GM19035 (cell line): ENCODE results near the gene GOSR1.
"Not testable (repeated sequence)": the region's sequence is repeated elsewhere in the genome, so short reads cannot be mapped to it uniquely, and the experiment has no call there.

Experiments
- ATAC-seq: cut with Tn5 transposase; IDR thresholded peaks from one replicate; pipeline ENCODE4 v1.9.1; 2021; ENCODE audit not compliant: unreplicated experiment

GOSR1 gene

DNA sequence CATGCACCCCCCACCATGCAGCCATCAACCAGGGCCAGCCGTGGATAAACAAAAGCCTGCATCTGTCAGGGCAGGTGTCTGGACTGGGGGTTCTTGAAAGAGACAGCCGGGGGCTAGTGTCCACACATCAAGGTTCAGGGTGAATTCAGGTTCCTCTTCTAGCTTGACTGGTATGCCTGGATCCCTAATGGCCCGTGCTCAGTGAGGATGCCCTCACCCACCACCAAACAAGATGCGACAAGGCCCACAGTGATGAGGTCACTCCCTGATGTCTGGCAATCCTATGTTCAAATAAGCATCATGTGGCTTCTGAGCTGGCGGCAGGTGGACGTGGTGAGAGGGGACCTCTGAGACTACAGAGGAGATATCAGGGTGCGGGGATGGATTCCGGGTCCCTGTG lies 64.6 kb downstream of the GOSR1 start:
- ATAC-seq: no peak

DNA sequence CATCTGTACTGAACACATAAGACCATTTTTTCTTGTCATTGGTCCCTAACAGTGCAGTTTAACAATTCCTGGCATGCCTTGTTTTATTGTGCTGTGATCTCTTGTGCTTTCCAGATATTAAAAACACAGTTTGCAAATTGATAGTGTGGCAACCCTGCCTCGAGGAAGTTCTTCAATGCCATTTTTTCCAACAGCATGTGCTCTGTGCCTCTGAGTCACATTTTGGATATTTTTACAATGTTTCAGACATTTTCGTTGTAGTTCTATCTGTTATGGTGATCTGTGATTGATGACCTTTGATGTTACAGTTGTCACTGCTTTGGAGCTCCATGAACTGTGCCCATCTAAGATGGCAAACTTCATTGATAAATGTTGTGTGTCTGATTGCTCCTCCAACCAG lies 66.2 kb downstream of the GOSR1 start:
- ATAC-seq: no peak

DNA sequence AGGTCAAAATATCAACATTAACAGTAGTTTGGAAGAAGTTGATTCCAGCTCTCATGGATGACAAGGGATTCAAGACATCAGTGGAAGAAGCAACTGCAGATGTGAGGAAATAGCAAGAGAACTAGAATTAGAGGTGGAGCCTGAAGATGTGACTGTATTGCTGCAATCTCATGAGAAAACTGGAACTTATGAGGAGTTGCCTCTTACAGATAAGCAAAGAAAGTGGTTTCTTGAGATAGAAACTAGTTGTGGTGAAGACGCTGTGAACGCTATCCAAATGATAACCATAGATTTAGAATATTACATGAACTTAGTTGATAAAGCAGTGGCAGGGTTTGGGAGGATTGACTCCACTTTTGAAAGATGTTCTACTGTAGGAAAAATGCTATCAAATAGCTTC lies 67.8 kb downstream of the GOSR1 start:
- no peak for ATAC-seq

DNA sequence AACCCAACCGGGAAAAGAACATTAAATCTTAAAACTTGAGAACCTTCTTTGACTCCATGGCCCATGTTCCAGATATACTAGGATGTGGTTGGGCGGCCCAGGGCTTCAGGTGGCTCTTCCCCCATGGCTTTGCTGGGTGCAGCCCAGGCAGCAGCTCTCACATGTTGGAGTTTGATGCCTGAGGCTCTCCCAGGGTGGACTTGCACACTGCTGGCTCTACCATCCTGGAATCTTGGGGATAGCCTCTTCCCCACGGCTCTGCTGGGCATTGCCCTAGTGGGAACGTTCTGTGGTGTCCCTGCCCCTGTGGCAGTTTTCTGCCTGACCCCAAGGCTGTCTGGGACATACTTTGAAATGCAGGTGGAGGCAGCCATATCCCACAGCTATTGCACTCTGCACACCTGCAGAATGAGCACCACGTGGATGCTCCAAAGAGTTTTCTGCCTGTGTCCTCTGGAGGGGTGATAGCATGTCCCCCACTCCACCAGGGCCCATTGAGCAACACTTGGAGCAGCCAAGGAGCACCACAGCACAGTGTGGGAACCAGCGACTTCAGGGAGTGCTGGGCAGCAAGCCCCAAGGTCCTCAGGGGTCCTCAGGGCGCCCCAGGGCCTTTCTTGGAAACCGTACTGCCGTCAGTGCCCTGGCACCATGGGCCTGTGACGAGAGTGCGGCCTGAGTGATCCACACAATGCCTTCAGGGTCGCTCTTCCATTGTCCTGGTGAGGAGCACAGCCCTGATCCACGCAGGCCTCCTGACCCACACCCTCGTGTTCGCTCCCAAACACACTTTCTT lies 70.8 kb downstream of the GOSR1 start:
- no peak for ATAC-seq

DNA sequence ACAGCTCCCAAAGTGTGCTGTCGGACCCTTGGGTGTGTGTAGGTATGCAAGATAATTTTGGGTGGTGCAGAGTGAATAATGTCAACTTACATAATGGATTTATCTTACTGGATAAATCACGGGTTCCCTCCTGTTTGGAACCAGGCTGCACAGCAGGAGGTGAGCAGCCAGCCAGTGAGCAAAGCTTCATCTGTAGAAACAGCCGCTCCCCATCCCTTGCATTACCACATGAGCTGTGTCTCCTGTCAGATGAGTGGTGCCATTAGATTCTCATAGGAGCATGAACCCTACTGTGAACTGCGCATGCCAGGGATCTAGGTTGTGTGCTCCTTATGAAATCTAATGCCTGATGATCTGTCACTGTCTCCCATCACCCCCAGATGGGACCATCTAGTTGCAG lies 72.0 kb downstream of the GOSR1 start:
- not testable (repeated sequence) for ATAC-seq

DNA sequence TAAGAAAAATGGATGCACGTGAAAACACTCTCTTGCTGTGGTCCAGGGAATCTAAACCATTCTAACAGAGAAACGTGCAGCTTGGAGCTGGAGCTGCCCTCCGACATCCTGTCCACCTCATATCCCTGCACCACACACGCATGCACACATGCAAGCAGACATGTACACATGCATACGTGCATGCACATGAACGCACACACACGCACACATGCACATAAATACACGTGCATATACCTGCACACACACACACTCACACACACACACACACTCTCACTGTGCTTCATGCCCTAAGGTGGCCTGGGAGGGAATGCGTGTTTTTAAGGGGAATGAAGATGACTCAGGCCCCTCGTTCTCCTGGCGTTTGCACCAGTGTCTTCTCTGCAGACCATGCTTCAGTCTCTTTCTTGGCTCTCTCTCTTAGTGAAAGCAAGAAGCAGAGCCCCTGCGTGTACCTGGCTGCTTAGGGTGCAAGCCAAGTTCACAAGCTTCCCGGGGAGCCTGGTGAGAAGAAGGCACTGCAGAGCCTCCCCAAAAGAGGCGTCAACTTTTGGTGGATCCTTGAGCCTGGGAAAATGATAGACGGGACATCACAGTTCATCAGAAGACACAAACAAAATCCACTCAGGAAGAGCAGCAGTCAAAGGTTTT lies 72.8 kb downstream of the GOSR1 start:
- no peak for ATAC-seq

DNA sequence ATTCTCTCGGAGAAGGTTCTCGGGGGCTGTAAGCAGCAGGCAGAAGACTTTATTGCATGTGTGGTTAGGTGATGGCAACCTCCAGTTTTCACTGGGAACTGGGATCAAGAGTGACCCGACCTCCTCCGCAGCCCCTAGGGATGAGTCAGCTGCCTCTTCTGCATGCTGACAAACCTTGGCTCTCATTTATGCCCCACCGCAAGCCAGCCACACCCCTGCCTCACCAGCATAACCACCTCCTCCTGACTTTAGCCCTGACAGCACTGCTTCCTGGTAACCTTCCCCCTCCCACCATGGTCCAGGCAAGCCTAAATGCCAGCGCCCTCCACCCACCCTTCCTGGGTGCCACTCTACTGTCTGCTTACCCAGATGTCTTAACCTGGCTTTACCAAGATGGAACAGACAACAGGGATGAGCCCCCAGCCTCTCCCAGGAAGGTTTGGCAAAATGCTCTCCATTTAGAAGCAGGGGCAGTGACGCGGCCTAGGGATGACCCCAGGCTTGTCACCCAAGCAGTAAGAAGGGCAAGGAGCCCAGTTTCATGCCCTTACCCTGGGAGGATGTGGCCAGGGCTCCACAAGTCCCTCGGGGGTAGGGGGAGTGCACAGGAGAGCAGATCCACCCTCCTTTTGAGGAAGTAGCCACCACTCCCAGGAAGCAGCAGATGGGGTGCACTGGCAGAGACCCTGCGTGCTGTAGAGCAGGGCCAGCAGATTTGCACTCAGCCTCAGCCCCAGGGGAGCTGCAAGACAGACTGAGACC lies 73.5 kb downstream of the GOSR1 start:
- ATAC-seq: no peak

DNA sequence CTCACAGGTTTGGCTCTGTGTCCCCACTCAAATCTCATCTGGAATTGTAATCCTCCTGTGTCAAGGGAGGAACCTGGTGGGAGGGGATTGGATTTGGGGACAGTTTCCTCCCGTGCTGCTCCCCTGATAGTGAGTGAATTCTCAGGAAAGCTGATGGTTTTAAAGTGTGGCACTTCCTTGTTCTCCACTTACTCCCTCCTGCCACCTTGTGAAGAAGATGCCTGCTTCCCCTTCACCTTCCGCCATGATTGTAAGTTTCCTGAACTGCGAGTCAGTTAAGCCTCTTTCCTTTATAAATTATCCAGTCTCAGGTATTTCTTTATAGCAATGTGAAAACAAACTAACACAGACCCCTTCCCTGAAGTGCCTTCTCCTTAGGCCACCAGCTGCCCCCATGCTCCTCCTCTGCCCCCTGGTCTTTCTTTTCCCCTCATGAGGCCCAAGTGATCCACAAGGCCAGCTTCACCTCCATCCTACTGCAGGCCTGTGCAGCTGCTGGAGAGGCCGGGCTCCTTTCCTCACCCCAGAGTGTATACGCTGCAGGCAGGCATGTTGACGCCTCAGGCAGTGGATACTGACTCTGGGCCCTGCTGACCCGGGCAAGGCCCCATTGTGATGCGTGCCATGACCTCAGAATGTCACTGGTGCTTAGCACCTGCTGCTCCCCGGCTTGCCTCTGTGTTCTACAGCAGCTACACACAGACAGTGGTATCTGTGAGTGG lies 74.2 kb downstream of the GOSR1 start:
- ATAC-seq: not testable (repeated sequence)

DNA sequence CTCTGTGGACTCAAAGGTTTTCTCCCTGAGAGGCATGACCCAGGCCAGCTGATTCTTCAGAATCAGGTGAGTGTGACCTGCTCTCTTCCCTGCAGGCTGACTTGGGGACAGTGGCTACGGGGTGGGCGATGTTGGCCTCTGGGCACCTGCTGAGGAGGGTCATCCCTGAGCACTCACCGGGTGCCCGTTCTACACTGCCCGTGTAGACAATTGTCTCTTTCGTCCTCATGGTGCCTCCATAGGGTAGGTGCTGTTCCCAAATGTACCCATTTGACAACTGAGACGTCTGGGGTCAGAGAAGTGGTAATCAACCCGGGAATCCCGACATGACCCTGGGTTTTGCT lies 74.8 kb downstream of the GOSR1 start:
- ATAC-seq: no peak

DNA sequence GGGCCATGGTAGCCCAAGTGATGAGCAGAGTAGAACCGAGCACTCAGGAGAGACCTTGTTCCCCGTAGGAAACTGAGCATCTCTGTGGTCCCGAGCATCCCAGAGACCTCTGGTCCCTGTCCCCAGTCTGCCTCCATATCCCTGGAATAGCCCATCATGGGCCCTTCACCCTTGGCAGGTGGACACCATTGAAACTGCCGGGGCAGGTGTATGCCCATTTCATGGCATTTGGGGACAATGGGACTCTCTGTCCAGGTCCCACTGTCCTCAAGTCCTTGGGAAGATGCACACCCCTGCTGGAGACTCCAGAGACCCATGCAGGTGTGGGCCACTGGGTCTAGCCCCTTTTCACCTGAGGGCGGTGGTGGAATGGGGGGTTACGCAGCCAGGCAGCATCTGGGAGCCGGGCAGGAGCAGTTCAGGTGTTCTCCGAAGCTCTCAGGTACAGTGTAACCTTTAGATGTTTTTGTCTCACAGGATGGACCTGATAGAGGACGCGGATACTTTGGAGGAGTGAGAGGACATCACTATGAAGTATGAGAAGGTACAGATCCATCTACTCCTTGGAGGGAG lies 75.9 kb downstream of the GOSR1 start:
- no peak for ATAC-seq

DNA sequence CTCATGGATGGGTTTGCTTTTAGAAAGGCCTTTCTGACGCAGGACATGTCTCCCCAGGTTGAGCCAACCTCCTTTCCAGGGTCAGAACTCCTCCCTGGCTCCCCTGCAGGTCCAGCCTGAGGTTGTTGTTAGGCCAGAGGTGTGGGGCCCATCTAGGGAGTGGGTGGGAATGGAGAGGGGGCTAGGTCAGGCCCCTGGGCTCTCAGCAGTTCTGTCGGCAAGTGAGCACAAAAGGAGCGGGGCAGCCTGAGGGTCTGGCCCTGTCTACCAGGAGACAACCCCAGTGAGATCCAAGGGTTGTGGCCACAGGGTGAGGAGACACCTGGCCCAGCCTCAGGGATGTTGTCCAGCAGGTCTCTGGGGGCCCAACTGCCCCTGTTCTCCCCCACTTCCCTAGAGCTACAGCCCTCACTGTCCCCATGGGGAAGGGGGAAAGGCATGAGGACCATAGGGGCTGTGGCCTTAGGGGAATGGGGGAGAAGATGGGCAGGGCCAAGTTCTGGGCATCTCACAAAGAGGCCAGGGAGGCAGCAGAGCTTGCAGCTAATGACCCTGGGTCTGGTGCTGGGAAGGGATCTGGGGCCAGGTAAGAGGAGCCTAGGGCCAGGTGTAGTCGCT lies 76.7 kb downstream of the GOSR1 start:
- not testable (repeated sequence) for ATAC-seq

DNA sequence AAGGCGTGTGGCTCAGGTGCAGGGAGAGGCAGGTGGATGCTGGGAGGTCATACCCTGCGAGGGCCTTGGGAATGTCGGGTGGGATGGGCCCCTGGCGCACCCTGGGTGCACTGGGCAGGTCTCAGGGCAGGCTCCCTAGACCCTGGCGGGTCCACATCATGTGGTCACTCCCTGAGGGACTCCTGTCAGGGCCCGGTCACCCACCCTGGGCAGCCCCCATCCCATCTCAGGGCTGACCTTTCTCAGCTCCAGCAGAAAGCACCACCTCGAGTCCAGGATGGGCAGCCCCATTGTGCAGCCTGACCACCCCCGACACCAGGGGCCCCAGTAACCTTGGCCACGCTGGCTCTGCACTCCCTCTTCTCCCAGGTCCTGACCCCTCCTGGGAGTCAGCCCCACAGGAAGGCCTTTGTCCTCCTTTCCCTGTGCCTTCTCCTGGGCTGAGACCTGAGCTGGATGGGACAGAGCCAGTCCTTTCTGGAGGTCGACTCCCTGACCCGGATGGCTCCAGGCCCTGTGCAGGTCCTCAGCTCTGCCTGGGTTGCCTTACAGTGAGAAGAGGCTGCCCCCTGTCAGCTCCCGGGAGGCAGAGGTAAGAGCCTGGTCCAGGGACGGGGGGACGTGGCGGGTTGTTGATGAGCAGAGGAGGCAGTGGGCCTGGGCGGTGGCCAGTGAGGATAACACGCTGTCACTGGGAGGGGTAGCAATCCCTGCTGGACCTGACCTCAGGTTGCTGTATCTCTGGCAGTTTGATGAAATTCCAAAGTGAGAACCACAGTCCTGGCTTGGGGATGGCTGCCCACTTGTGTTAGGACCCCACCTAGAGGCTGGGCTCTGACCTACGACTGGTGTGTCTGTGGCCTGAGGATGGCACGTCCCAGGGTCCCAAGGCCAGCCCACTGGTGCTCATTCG lies 77.9 kb downstream of the GOSR1 start:
- ATAC-seq: no peak

DNA sequence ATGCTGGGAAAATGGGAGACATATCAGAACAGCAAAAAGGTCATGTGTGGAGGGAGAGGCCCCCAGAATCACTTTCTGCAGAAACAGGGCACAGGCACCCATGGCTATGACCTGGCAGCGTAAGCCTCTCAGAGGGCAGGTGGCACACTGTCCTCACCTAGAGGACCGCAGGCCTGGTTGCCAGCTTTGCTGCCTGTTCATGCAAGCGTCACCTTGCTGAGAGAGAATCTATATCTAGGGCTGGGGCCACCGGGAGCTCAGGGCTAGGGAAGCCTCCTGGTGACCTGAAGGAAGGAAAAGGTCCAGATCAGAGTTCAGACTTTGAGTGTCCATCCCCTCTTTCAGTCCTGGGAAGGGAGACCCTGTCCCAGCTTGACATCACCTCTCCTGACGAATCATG lies 78.7 kb downstream of the GOSR1 start:
- ATAC-seq: no peak

DNA sequence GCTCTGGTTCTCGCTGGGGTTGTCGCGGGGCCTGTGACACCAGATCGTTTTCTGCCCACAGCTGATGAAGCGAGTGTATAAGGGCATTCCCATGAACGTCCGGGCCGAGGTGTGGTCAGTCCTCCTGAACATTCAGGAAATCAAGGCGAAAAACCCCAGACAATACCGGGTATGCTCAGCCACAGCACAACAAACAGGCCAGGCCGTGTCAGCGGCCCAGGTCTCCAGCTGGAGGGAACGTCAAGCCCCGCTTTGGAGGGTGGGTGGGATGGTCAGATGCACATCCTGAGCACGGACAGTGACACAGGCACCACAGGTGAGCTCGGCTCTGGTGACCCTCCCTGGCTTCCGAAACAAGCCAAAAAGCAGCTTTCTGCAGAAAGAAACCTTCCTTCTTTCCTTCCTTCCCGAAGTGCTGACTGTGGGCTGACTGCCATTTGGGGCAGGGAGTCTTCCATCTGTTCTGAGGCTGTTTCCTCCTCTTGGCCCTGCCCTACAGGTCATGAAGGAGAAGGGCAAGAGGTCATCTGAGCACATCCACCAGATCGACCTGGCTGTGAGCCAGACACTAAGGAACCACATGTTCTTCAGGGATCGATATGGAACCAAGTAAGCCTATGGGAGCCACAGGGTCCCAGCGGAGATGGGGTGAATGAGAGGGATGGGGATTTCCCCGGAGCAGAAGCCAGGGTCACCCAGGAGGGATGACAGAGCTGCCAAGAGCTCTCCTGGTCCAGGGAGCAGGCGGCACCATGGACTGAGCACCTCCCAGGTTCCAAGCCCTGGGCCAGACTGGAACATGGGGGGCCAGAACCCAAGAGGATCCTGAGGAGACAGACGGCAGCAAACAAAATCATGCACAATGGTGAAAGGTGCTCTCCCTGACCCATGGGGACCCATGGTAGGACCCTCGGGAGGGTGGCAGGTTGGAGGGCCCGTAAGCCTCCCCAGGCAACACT lies 79.4 kb downstream of the GOSR1 start:
- no peak for ATAC-seq

DNA sequence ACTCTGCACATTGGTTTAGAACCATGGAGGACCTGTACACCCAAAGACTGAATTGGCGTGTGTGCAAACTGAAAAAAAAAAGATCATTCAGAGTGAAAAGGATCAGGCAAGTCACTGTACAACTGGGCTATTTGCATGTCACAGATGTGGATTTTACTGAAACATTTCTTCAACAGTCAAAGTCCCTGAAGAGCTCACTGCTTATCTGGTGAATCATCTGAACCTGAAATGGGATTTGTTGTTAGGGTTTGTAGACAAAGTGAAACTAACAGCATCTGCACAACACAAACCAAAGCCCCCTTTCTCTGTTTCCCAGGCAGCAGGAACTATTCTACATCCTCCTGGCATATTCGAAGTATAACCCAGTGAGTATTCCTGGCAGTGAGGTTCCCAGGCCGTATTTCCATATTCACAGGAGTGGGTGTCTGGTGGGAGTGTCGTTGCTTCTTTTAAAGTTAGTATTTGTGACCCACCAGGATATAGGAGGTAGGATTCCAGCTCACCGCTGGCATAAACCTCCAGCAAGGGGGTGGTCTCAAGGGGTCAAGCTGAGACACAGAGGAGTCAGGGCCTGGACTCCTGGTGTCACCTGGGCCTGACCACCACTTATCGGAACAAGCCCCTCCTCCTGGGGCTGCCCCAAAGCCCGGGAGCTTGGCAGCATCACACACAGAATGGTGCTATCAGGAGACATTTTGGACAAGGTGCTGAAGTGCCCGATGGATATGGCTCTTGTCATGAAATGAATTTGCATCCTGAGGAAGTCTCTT lies 80.9 kb downstream of the GOSR1 start:
- ATAC-seq: no peak

DNA sequence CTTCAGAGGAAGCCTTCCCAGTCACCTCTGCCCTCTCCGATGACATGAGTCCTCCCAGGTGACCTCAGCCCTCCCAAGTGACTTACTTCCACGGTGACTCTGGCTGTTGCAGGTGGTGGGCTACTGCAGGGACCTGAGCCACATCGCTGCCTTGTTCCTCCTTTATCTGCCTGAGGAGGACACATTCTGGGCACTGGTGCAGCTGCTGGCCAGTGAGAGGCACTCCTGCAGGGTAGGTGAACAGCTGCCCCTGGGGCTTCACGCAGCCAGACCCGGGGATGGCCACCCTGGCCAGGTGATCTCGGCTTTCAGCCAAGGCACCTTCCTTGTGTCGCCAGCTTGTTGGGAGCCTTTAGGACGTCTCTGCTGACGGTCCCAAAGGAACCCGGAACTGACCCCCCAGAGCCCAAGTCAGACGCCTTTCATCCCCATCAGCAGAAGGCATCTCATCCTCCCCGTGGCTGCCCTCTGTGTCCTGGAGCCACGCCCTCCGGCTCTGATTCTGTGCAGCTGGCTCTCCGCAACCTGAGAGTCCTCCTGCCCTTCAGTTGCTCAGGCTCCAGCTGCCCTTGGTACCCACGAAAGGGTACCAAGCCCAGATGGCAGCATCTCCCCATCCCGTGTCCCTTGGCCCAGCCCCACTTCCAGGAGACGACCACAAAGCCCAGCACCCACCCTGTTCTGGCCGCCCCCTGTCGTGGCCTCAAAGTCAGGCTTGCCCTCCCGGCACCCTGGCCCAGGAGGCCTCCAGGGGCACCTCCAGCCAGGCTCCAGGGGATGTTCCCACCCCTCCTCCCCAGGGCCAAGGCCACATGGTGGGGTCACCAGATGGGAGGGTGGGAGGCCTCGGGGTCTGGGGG lies 81.7 kb downstream of the GOSR1 start:
- no peak for ATAC-seq

DNA sequence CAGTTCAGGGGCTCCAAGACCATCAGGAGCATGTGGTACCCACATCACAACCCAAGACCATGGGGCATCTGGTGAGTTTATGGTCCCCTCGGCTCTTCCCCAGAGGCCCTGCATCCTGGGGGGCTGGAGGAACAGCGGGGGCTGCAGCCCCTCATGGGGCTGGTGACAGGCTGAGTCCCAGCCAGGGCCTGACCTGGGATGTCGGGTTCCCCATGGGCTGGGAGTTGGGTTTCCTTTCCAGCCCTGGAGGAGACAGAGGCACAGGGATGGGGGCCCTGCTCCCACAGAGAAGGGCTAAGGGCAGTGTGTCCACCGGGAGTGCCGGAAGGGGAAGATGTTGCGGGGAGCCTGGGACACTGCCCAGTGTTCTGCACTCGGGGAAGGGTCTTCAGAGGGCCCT lies 82.4 kb downstream of the GOSR1 start:
- ATAC-seq: no peak
